Measurements from ENCODE around the gene RHOC. TPM values are rescaled to one million over a fixed set of nuclear protein-coding genes. Genes with fewer than 3 reads are reported as not detected.
A peak's percentile ranks its signal among the peaks of the same experiment; 100 is the strongest.
"Not testable (repeated sequence)": the region's sequence is repeated elsewhere in the genome, so short reads cannot be mapped to it uniquely, and the experiment has no call there.

The RHOC gene
- total RNA-seq, 2 experiments from 2014 or later = 32.8 to 45.7 TPM

GRCh38 chr1:112728306-112728971 lies 21.5 kb upstream of the RHOC start:
- H3K4me1 Mint-ChIP-seq; POLR2A ChIA-PET; H3K36me3 Mint-ChIP-seq (ENCODE audit: low read depth); H3K27me3 Mint-ChIP-seq; intact Hi-C loops (cut with DNase I, micrococcal nuclease); H3K4me3 Mint-ChIP-seq; H3K9me3 Mint-ChIP-seq (ENCODE audit: low read depth); DNase-seq; ATAC-seq; H3K27ac Mint-ChIP-seq: not testable (repeated sequence)
- CTCF ChIA-PET = interaction anchor here (0.7 kb wide), 1 partner anchor 338 kb away, joined by 3 read pairs; no protein-coding TSS in a partner anchor

DNA sequence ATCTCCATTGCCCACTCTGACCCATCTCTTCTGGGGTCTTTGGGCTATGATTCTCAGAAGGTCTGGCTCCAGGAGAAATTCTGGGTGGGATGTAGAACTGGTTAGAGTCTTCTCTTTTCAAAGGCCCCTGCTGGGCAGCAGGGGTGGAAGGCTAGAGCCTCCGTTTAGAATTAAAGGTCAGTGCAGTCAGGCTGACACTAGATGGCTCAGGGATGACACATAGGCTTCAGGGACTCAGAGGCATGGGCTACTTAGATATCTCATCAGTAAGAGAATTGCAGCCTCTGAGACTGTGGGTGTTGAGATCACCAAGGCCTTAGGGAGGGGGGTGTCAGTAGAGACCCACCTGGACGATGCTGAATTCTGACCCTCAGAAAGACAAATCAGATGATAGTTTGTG lies 20.8 kb upstream of the RHOC start:
- Mint-ChIP-seq H3K9me3 (ENCODE audit: low read depth) (no peaks in the 10 kb centered on the region), H3K4me3 (no peak overlapping the region), H3K27me3 (peaks cover 3% of the 10 kb centered on the region), H3K27ac (no peak overlapping the region), H3K4me1 (peaks cover 8% of the 10 kb centered on the region), H3K36me3 (ENCODE audit: low read depth) (no peaks in the 10 kb centered on the region)
- ATAC-seq (peak; percentile 13), DNase-seq (no peak)
- intact Hi-C loops (cut with DNase I, micrococcal nuclease) = no loop called here
- POLR2A ChIA-PET = no interaction called here
- CTCF ChIA-PET = interaction anchor here (0.7 to 1.5 kb wide), 2 partner anchors 9 to 337 kb away, joined by 3 read pairs; a partner anchor contains a TSS

GRCh38 chr1:112724240-112724639 lies 17.3 kb upstream of the RHOC start:
- intact Hi-C loops (cut with DNase I, micrococcal nuclease); H3K27ac Mint-ChIP-seq; H3K36me3 Mint-ChIP-seq (ENCODE audit: low read depth); CTCF ChIA-PET; H3K27me3 Mint-ChIP-seq; POLR2A ChIA-PET; H3K4me3 Mint-ChIP-seq; ATAC-seq; DNase-seq; H3K9me3 Mint-ChIP-seq (ENCODE audit: low read depth): not testable (repeated sequence)
- H3K4me1 Mint-ChIP-seq = peaks cover 14% of the 10 kb centered on the region

DNA sequence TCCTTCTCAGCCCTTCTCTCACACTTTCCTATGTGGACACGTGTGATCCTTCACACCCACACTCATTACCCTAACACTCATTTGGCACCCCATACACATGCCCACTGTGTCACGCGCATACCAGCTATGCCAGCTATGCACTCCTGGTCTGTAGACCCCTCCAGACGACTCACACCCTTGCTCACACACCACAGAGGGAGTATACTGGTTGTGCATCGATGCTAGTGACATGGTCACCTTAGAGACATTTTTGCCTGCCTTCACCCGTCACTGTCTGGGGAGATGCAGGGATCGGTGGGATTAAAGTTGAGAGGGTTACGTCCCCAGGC lies 16.5 kb upstream of the RHOC start:
- ATAC-seq = peak; percentile 46
- H3K4me1 Mint-ChIP-seq = peaks cover 16% of the 10 kb centered on the region
- POLR2A ChIA-PET = interaction anchor here (0.5 to 1.1 kb wide), 2 partner anchors 16 to 22 kb away, joined by 3 read pairs; no protein-coding TSS in a partner anchor
- peak; percentile 43 for DNase-seq
- H3K4me3 Mint-ChIP-seq = no peak overlapping the region
- H3K36me3 Mint-ChIP-seq (ENCODE audit: low read depth) = no peaks in the 10 kb centered on the region
- H3K9me3 Mint-ChIP-seq (ENCODE audit: low read depth) = no peaks in the 10 kb centered on the region
- intact Hi-C loops (cut with DNase I, micrococcal nuclease) = no loop called here
- CTCF ChIA-PET = interaction anchor here (1.0 to 9.6 kb wide), 2 partner anchors 82 to 105 kb away, joined by 3 to 157 read pairs; no protein-coding TSS in a partner anchor
- H3K27ac Mint-ChIP-seq = no peak overlapping the region
- peaks cover 8% of the 10 kb centered on the region for H3K27me3 Mint-ChIP-seq

GRCh38 chr1:112722601-112723510 lies 15.9 kb upstream of the RHOC start:
- peaks cover 8% of the 10 kb centered on the region for H3K27me3 Mint-ChIP-seq
- H3K27ac Mint-ChIP-seq = peak overlapping the region; percentile 60
- peaks cover 16% of the 10 kb centered on the region for H3K4me1 Mint-ChIP-seq
- DNase-seq (peak; percentile 58), ATAC-seq (peak; percentile 59)
- no peaks in the 10 kb centered on the region for H3K9me3 Mint-ChIP-seq (ENCODE audit: low read depth)
- intact Hi-C loops (cut with DNase I, micrococcal nuclease) = no loop called here
- CTCF ChIA-PET = interaction anchor here (0.5 to 9.6 kb wide), 5 partner anchors 76 to 368 kb away, joined by 3 to 157 read pairs (median 9); partner anchors contain the start of gene LRIG2
- no peak overlapping the region for H3K4me3 Mint-ChIP-seq
- no peaks in the 10 kb centered on the region for H3K36me3 Mint-ChIP-seq (ENCODE audit: low read depth)
- POLR2A ChIA-PET = interaction anchor here (0.5 to 1.1 kb wide), 2 partner anchors 17 to 22 kb away, joined by 3 read pairs; no protein-coding TSS in a partner anchor

GRCh38 chr1:112721966-112722524 lies 15.1 kb upstream of the RHOC start:
- Mint-ChIP-seq H3K27ac (no peak overlapping the region), H3K36me3 (ENCODE audit: low read depth) (no peaks in the 10 kb centered on the region), H3K4me3 (no peak overlapping the region)

GRCh38 chr1:112721294-112721693 lies 14.4 kb upstream of the RHOC start:
- DNase-seq; ATAC-seq; H3K27ac Mint-ChIP-seq; H3K36me3 Mint-ChIP-seq (ENCODE audit: low read depth); H3K4me3 Mint-ChIP-seq; H3K9me3 Mint-ChIP-seq (ENCODE audit: low read depth); POLR2A ChIA-PET; H3K27me3 Mint-ChIP-seq; intact Hi-C loops (cut with DNase I, micrococcal nuclease): not testable (repeated sequence)
- CTCF ChIA-PET = interaction anchor here (1.0 to 9.6 kb wide), 9 partner anchors 9 to 351 kb away, joined by 3 to 157 read pairs (median 5); partner anchors contain the start of gene LRIG2
- H3K4me1 Mint-ChIP-seq = peaks cover 16% of the 10 kb centered on the region

More at GRCh38 chr1:112721966-112722524, 15.1 kb upstream of the RHOC start:
- no peaks in the 10 kb centered on the region for H3K9me3 Mint-ChIP-seq (ENCODE audit: low read depth)
- intact Hi-C loops (cut with DNase I, micrococcal nuclease) = no loop called here
- CTCF ChIA-PET = interaction anchor here (0.5 to 9.6 kb wide), 7 partner anchors 8 to 351 kb away, joined by 3 to 157 read pairs (median 9); partner anchors contain the start of gene LRIG2
- POLR2A ChIA-PET = no interaction called here
- no peak for DNase-seq
- peaks cover 8% of the 10 kb centered on the region for H3K27me3 Mint-ChIP-seq
- ATAC-seq = no peak
- peaks cover 16% of the 10 kb centered on the region for H3K4me1 Mint-ChIP-seq

GRCh38 chr1:112720800-112721199 lies 13.9 kb upstream of the RHOC start:
- intact Hi-C loops (cut with DNase I, micrococcal nuclease) = no loop called here
- H3K9me3 Mint-ChIP-seq (ENCODE audit: low read depth) = no peaks in the 10 kb centered on the region
- DNase-seq (no peak), ATAC-seq (no peak)
- ChIA-PET CTCF (interaction anchor here (1.0 to 9.6 kb wide), 10 partner anchors 9 to 352 kb away, joined by 3 to 157 read pairs (median 4); partner anchors contain the start of gene LRIG2), POLR2A (no interaction called here)
- no peaks in the 10 kb centered on the region for H3K36me3 Mint-ChIP-seq (ENCODE audit: low read depth)
- peaks cover 8% of the 10 kb centered on the region for H3K27me3 Mint-ChIP-seq
- H3K27ac Mint-ChIP-seq = no peak overlapping the region
- no peak overlapping the region for H3K4me3 Mint-ChIP-seq
- peaks cover 20% of the 10 kb centered on the region for H3K4me1 Mint-ChIP-seq

GRCh38 chr1:112719706-112720105 lies 12.8 kb upstream of the RHOC start:
- intact Hi-C loops (cut with DNase I, micrococcal nuclease) = loop anchor here (2.0 to 10.0 kb wide), 6 partner anchors 163 to 1093 kb away; partner anchors contain the start of genes RSBN1 (in 1 of the 2) and SLC16A1 (in 1 of the 2)

DNA sequence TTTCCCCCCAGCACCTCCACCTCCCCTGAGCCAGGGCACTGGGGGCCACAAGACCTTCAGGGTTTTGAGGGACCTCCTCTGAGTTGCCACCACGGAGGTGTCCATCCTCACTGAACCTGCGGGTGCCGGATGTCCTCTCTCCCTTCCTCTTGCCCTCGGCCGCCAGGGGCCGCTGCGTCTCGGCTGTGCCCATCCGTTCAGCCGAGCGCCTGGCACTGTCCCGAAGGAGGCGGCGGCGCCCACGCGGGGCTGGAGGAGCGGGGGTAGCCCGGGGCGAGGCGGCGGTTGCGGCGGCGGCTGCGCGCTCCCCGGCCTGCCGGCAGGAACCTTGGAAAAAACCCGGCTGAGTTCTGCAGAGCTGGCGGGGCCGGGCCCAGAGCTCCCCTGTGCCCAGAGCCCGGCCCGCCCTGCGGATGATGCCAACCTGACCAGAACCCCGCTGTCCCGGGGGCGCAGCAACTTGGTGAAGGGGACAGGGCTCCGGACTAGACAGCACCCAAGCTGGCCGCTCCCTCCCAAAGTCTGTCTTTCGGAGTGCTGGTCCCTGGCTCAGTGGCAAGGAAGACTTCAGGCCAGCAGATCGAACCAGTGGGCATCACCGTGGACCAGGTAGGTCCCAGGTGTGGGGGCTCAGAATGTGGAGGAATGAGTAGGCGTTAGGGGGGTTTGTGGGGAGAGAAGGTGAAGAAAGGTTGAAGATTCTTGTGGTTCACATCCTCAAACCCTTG lies 11.9 kb upstream of the RHOC start:
- Mint-ChIP-seq H3K9me3 (ENCODE audit: low read depth) (no peaks in the 10 kb centered on the region), H3K27me3 (peaks cover 13% of the 10 kb centered on the region), H3K4me3 (no peak overlapping the region), H3K36me3 (ENCODE audit: low read depth) (no peaks in the 10 kb centered on the region), H3K4me1 (peaks cover 27% of the 10 kb centered on the region), H3K27ac (peak overlapping the region; percentile 34)
- intact Hi-C loops (cut with DNase I, micrococcal nuclease) = loop anchor here (2.0 to 10.0 kb wide), 6 partner anchors 163 to 1093 kb away; partner anchors contain the start of genes RSBN1 (in 1 of the 2) and SLC16A1 (in 1 of the 2)
- ChIA-PET CTCF (interaction anchor here (0.5 to 9.6 kb wide), 17 partner anchors 8 to 356 kb away, joined by 3 to 157 read pairs (median 3); partner anchors contain the start of genes LRIG2 and RHOC), POLR2A (no interaction called here)
- ATAC-seq (peak; percentile 38), DNase-seq (peak; percentile 88)

More at GRCh38 chr1:112719706-112720105, 12.8 kb upstream of the RHOC start:
- Mint-ChIP-seq H3K27ac (no peak overlapping the region), H3K9me3 (ENCODE audit: low read depth) (no peaks in the 10 kb centered on the region), H3K36me3 (ENCODE audit: low read depth) (no peaks in the 10 kb centered on the region), H3K27me3 (peaks cover 8% of the 10 kb centered on the region), H3K4me1 (peaks cover 24% of the 10 kb centered on the region), H3K4me3 (no peak overlapping the region)
- POLR2A ChIA-PET = interaction anchor here (0.5 to 0.6 kb wide), 2 partner anchors 184 to 677 kb away, joined by 3 read pairs; no protein-coding TSS in a partner anchor
- CTCF ChIA-PET = interaction anchor here (0.6 to 9.6 kb wide), 15 partner anchors 11 to 356 kb away, joined by 3 to 157 read pairs (median 4); partner anchors contain the start of genes LRIG2 and RHOC
- no peak for ATAC-seq
- no peak for DNase-seq
